Measurements from ENCODE around the gene PSMD8.
"Not testable (repeated sequence)": the region's sequence is repeated elsewhere in the genome, so short reads cannot be mapped to it uniquely, and the experiment has no call there.

The PSMD8 gene

DNA sequence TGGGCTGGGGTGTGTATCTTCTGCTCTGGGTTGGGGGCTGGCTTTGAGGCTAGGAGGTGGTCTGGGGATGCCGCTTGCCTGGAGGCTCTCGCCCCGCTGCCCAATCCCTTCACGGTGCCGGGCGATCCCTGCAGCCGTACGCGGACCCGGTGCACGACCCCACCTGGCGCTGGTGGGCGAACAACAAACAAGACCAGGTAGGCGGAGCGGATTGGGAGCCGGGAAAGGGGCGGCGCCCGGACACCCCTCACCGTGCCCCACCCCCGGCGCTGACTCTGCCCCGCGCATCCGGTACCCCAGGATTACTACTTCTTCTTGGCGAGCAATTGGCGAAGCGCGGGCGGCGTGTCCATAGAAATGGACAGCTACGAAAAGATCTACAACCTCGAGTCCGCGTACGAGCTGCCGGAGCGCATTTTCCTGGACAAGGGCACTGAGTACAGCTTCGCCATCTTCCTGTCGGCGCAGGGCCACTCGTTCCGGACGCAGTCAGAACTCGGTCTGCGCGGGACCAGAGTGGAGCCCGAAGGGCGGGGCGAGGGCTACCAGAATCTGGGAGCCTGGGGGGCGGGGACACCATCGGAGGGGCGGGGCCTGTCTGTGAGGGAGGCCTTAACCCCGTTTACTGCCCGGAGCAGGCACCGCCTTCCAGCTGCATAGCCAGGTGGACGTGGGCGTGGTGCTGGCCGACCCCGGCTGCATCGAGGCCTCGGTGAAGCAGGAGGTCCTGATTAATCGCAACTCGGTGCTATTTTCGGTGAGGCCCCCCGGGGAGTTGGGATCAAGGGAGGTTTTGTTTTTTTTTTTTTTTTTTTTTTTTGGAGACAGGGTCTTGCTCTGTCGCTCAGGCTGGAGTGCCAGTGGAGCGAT is 12.1 kb upstream of the PSMD8 start:
- DNase-seq (ENCODE audit: low read depth in 2 of 2): peak; percentile 72 to 84

DNA sequence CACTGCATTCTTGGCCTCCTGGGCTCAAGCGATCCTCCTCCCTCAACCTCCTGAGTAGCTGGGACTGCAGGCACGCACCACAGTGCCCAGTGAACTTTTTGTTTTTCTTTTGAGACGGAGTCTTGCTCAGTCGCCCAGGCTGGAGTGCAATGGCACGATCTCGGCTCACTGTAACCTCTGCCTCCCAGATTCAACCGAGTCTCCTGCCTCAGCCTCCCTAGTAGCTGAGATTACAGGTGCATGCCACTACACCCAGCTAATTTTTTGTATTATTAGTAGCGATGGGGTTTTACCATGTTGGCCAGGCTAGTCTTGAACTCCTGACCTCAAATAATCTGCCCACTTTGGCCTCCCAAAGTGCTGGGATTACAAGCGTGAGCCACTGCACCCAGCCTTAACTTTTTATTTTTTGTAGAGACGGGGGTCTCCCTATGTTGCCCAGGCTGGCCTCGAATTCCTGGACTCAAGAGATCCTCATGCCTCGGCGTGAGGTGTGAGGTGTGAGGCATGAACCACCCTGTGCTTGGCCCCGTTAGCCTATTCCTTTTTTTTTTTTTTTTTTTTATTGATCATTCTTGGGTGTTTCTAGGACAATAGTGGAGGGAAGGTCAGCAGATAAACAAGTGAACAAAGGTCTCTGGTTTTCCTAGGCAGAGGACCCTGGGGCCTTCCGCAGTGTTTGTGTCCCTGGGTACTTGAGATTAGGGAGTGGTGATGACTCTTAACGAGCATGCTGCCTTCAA is 11.3 kb upstream of the PSMD8 start:
- DNase-seq (ENCODE audit: low read depth in 2 of 2): not testable (repeated sequence)

DNA sequence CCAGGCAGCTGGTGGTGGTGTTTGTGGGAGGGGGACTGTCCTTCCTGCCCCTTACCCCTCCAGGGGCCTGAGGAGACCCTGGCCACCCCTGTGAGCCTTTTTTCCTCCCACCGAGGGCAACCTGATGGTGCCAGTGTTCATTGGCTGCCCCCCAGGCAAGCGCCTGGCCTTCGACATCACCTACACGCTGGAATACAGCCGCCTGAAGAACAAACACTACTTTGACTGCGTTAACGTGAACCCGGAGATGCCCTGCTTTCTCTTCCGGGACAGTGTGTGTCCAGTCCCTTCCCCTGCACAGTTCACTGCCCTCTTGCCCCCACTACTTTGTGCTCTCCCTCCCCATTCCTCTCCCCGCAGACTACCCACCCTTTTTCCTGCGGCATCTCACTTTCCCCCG is 7.3 kb upstream of the PSMD8 start:
- DNase-seq (ENCODE audit: low read depth in 2 of 2): no peak

DNA sequence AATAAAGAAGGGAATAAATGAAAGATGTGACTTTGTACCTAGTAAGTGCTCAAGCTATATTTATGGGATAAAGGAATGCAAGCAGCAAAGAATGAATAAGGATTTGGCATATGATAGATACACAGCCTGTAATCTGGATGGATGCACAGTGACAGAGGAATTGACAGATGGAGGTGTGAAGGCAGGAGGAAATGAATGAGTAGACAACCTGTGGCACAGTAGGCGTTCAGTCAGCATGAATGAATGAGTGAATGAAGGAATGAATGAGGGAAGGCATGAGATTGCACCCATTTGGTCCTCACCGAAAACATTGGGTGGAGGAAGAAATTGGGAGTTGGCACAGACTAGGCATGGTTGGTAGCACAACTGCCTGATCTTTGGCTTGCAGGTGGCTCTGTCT is 4.8 kb upstream of the PSMD8 start:
- DNase-seq (ENCODE audit: low read depth in 2 of 2): no peak

DNA sequence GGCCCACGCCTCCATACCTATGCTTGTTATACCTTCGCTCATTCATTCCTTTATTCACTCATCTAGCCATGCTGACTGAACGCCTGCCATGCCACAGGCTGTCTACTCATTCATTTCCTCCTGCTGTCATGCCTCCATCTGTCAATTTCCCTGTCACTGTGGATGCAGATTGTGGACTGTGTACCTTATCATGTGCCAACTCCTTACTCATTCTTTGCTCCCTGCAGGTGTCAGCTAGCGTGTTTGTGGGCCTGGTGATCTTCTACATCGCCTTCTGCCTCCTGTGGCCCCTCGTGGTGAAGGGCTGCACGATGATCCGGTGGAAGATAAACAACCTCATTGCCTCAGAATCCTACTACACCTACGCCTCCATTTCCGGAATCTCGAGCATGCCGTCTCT is 4.1 kb upstream of the PSMD8 start:
- DNase-seq (ENCODE audit: low read depth in 2 of 2): no peak

DNA sequence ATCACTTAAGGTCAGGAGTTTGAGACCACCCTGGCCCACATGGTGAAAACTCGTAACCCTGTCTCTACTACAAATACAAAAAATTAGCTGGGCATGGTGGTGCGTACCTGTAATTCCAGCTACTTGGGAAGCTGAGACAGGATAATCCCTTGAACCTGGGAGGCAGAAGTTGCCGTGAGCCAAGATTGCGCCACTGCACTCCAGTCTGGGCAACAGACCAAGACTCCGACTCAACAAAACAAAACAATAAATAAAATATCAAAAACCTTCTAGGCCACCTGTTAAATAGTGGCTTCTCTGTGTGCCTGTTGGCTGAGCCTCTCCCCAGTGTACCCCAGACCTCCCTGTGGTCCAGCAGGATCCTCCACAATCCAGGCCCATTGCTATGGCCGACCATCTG is 3.3 kb upstream of the PSMD8 start:
- DNase-seq (ENCODE audit: low read depth in 2 of 2): no peak

DNA sequence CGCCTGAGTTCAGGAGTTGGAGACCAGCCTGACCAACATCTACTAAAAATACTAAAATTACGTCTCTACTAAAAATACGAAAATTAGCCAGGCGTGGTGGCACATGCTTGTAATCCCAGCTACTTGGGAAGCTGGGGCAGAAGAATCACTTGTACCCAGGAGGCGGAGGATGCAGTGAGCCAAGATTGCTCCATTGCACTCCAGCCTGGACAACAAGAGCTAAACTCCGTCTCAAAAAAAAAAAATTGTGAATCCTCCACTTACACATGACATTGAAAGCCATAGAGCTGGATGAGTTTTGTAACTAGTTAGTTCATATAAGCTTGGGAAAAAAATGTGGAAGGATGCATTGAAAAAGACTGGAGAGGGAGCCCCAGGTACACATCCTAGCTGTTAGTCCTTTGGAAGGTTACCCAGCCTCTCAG is 452 bp upstream of the PSMD8 start:
- no peak for DNase-seq (ENCODE audit: low read depth in 2 of 2)

DNA sequence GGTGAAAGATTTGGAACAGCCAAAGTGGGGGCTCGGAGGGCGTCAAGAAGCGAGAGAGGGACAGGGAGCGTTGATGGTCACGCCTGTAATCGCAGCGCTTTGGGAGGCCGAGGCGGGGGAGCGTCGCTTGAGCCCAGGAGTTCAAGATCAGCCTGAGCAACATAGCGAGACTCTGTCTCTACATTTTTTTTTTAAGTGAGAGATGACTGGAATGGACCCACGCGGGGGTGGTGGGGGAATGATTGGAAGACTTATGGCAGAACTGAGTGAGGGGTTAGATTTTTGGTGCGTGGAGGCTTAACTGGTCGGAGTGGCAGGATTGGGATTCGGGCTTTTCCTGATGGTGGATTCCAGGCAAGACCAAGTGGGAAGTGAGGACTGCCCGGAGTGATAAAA is 725 bp downstream of the PSMD8 start:
- DNase-seq (ENCODE audit: low read depth in 2 of 2): no peak

DNA sequence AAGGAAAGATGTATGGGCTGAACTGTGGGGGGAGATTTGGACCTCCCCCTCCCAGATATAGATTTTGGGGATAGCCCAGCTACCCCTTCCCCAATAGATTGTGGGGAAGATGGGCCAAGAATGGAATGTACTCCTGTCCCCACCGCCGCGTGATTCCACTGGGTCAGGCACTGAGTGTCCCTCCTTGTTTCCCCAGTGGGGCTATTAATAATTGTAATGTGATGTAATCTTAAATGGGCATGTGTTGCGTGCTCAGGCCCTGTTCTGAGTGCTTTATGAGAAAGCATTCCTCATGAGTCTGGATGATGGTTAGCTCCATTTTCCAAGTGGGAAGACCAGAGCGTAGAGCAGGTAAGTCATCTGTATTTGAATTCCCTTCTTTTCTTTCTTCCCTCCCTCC is 1.4 kb downstream of the PSMD8 start:
- no peak for DNase-seq (ENCODE audit: low read depth in 2 of 2)

DNA sequence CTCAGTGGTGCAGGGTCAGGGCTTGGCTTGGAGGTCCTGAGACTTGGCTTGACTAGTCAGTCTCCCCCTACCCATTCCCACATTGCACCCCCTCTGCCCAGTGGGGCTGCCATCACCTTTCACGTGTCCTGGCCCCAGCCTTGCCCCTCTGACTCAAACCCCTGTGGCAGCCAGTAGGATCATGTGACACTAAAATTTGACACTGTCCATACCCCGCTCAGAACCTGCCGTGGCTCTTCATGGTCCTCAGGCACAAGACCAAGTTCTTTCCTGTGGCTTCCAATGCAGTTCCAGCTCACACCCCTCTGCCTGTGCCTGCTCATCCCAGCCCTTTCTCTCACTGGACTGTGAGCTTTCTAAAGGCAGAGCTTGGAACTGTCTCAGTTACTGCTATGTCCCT is 2.2 kb downstream of the PSMD8 start:
- DNase-seq (ENCODE audit: low read depth in 2 of 2): no peak

DNA sequence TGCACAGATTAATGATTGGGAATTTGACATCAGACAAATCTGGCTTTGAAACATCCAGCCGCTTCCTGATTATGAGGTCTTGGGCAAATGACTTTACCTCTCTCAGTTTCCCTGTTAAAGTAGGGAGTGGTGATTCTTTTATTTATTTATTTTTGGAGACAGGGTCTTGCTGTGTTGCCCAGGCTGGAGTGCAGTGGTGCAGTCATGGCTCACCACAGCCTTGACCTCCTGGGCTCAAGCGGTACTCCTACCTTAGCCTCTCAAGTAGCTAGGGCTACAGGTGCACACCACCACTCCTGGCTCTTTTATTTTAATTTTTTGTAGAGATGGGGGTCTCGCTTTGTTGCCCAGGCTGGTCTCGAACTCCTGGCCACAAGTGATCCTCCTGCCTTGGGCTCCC is 2.7 kb downstream of the PSMD8 start:
- no peak for DNase-seq (ENCODE audit: low read depth in 2 of 2)

DNA sequence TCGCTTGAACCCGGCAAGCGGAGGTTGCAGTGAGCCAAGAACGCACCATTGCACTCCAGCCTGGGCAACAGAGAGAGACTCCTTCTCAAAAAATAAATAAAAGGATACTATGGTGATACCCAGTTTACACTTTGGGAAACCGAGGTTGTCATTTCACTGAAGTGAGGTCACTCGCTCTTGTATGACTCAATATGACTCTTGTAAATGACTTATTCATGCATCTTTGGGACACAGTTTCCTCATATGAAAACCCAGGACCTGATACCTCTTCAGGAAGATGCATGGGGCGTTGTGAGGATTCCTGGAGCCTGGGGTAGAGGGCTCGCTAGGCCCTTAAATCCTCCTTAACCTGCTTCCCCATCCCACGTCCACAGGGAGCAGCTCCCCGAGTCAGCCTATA is 4.5 kb downstream of the PSMD8 start:
- no peak for DNase-seq (ENCODE audit: low read depth in 2 of 2)

DNA sequence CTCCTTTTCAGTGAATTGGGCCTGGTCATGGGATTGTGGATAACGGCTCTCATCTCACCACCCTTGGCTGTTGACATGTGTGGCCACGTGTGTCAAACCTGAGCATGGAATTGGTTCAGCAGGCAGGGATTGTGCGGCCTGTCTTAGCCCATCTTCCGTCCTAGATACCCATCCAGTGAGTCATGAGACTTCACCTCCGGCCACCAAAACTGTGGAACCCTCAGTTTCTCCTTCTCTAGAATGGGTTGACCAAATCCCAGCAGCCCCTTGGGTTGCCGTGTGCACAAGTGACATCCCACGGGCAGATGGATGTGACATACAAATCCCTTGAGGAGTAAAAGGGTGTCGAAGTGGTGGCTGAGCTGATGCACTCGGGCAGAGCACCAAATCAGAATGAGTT is 6.8 kb downstream of the PSMD8 start:
- DNase-seq (ENCODE audit: low read depth in 2 of 2): no peak

DNA sequence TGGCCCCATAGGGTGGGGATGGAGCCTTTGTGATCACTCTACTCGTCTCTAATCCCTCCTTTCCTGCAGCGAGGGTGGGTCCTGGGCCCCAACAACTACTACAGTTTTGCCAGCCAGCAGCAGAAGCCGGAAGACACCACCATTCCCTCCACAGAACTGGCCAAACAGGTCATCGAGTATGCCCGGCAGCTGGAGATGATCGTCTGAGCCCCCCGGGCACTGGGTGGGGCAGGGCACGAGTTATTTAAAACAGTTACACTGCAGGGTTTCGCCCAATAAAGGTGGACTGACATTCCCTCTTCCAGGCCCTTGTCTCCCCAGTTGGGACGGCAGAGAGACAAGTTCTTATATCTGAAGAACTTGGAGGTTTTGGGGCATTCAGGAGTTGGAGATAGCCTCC is 8.8 kb downstream of the PSMD8 start:
- no peak for DNase-seq (ENCODE audit: low read depth in 2 of 2)

DNA sequence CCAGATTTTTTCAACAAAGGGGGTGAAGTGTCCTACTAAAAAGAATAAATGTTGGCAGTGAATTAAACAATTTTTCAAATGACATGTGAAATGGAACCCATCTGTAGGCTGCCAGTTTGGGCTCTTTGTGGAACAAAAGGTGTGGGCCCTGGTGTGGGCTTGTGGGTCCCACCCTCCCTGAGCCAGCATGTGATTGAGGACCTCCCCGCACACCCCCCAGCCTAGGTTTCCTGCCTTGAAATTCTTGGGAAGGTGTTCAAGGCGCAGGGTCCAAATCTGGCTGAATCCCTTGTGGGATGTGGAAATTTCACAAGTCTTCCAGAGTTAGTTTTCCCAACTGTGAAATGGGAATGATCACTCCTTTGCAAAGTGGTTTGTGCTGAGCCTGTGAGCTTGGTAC is 9.4 kb downstream of the PSMD8 start:
- no peak for DNase-seq (ENCODE audit: low read depth in 2 of 2)

DNA sequence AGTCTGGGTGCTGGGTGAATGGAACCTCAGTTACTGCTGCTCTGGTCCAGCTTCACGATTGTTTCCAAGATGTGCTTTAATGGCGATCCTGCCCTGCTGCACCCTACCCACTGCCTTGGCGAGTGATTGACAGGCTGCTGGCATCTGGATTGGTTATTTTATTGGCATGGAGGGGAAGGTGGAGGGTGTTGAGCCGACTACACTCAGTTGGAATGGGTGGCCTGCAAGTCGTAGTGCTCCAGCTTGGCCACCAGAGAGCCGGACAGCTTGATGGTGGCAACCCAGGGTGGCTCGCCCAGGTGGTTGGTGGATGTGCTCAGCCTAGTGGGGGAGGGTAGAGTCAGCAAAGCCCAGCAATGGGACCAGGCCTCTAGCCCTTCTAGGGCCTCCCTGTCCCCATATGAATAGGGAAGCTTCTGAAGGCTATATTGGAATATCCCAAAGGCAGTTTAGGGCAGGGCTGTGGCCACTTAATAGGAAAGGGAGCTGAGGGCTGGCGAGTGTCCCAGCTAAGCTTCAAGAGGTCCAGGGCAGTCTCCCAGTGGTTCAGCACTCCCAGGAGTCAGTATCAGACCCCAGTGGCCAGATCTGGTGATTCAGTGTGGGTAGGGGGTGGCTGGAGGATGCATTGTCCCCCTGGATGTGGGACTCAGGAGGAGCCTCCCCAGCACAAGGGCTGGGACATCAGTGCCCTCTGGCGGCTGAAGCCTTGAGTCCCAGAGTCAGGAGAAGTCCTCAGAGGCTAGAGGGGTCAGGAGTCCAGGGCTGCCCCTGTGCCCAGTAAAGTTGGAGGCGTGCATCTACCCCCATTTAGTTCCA is 10.0 kb downstream of the PSMD8 start:
- DNase-seq (ENCODE audit: low read depth in 2 of 2): no peak

DNA sequence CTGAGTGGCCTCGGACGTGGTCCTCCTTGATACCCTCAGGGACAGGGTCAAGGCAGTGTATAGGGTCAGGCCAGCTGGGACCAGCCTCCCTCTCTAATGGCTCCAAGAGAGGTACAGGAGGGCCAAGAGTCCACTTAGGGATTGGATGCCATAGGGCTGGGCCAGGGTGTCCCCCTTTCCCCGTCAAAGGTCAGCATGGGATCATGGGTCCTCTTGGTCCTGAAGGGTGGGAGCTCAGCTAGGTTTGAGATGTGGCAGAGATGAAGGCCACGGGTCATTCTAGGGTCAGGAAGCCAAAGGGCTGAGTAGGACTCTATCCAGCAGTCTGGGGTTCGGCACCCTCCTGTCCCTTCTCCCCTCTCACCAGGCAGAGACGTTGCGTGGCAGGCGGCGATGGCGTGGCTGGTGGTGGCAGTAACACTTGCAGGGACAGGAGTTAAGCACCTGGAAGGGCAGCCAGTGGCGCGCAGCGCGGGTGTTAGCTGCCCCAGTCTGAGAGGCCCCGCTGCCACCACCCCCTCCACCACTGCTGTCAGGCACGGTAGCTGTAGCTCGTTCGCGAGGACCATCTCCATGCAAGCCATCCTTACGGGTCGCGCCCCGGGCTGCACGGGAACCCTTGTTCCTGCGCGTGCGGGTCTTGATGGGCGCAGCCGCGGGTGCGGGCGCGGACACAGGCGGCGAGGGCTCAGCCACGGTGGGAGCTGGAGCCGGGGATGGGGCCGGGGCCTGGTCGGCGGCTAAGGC is 10.9 kb downstream of the PSMD8 start:
- no peak for DNase-seq (ENCODE audit: low read depth in 2 of 2)

DNA sequence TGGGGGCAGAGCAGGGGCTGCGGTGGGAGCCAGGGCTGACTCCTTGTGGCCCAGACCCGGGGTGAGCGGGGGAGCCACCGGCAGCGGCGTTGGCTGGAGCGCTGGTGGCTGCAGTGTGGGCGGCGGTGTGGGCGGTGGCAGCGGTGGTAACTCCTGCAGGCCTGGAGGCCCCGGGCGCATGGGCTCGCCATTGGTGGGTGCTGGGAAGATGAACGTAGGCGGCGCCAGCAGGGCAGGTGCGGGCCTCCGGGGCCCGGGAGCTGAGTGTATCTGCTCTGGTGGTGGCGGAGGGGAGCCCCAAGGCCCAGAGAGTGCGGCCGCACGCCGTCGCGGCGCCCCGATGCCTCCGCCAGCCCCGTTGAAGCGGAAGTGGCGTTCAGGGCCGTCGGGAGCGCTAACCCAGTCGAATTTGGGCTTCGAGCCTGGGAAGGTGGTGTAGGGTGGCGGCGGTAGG is 11.5 kb downstream of the PSMD8 start:
- DNase-seq (ENCODE audit: low read depth in 2 of 2): no peak

DNA sequence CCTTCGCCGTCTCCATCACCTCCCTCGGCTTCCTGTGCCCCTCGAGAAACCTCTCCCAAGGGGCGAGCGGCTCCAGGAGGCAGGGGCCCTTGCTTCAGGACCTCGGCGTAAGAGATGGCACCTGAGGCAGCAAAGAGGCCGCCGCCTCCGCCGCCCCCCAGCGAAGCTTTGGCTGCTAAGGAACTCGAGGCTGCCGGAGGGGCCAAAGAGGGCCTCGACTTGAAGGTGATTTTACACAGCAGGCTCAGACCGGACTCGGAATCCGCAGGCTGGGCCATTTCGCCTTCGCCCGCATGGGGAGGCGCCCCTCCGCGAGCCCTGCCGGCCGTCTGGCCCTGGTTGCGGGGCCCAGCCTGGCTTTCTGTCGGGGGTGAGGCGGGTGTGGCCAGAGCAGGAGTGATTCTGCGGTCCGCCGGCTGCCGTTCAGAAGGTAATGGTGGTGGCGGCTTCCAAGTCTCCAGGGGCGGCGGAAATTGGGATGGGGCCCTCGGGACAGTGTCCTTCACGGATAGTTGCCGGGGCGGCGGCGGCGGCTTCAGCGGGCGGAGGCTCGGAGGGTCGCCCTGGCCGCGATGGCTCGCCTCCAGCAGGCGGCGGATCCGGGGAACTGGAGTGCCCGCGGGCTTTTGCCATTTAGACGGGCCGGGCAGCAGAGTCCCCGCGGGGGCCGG is 12.1 kb downstream of the PSMD8 start:
- no peak for DNase-seq (ENCODE audit: low read depth in 2 of 2)

DNA sequence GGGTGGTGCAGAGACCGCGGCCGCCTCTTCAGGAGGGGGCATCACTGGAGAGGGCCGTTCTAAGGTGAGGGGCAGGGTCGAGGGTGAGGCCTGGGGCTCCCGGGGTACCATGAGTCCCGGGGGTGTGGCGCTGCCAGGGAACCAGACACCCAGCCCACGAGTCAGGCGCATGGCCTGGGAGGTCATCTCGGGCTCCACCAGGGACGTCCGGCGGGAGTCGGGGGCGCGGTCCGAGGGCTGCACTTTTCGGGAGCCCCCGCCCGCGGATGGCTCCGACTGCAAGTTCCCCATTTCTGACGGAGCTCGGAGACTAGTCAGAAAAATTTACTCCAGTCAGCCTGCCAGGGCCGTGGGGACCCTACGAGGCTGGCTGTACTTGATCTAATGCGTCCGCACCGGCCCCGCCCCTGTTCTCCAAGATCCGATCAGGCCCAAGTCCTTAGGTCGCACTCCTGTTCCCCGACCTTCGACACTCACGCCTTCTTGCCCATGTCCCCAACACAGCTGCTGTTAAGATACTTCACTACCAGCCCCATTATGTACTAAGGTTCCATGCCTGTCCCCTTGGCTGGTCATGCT is 12.7 kb downstream of the PSMD8 start:
- no peak for DNase-seq (ENCODE audit: low read depth in 2 of 2)

All from stimulated activated CD8-positive, alpha-beta memory T cell treated with anti-CD3 and anti-CD28 coated beads, Interleukin-15, amount 100 ng/mL, for 48 hours (primary cell).